ENCODE measurements around the gene PSMA3. TPM values are rescaled to one million over a fixed set of nuclear protein-coding genes. Genes with fewer than 3 reads are reported as not detected.

Gene PSMA3
- total RNA-seq, 2 experiments from 2014 or later = 342 to 425 TPM

GRCh38 chr14:58272588-58273372, 28.1 kb downstream of the PSMA3 start:
- ATAC-seq = no peak
- Mint-ChIP-seq H3K27ac (peak overlapping the region; percentile 13), H3K27me3 (no peaks in the 10 kb centered on the region), H3K36me3 (ENCODE audit: low read depth) (peaks cover 66% of the 10 kb centered on the region), H3K4me1 (peaks cover 50% of the 10 kb centered on the region), H3K9me3 (ENCODE audit: low read depth) (no peaks in the 10 kb centered on the region), H3K4me3 (no peak overlapping the region)
- intact Hi-C loops (cut with DNase I, micrococcal nuclease) = loop anchor here in 1 of 2 experiments (1.0 kb wide), 1 partner anchor 11 kb away; no protein-coding TSS in a partner anchor
- POLR2A ChIA-PET = interaction anchor here (0.6 kb wide), 1 partner anchor 71 kb away, joined by 3 read pairs; no protein-coding TSS in a partner anchor
- CTCF ChIA-PET = interaction anchor here (1.1 kb wide), 1 partner anchor 13 kb away, joined by 3 read pairs; no protein-coding TSS in a partner anchor
- no peak for DNase-seq

GRCh38 chr14:58274881-58275280, 30.2 kb downstream of the PSMA3 start:
- peak overlapping the region; percentile 93 for H3K27ac Mint-ChIP-seq
- DNase-seq (no peak), ATAC-seq (no peak)
- CTCF ChIA-PET = interaction anchor here (0.6 to 1.3 kb wide), 7 partner anchors 8 to 869 kb away, joined by 3 to 4 read pairs (median 3); no protein-coding TSS in a partner anchor
- POLR2A ChIA-PET = interaction anchor here (0.6 to 1.0 kb wide), 3 partner anchors 11 to 23 kb away, joined by 3 to 4 read pairs (median 3); partner anchors contain the start of gene ARID4A
- H3K36me3 Mint-ChIP-seq (ENCODE audit: low read depth) = peaks cover 64% of the 10 kb centered on the region
- no peak overlapping the region for H3K4me3 Mint-ChIP-seq
- no peaks in the 10 kb centered on the region for H3K27me3 Mint-ChIP-seq
- peaks cover 55% of the 10 kb centered on the region for H3K4me1 Mint-ChIP-seq
- no peaks in the 10 kb centered on the region for H3K9me3 Mint-ChIP-seq (ENCODE audit: low read depth)
- intact Hi-C loops (cut with DNase I, micrococcal nuclease) = no loop called here

- peaks cover 60% of the 10 kb centered on the region for H3K36me3 Mint-ChIP-seq (ENCODE audit: low read depth)
- no peak overlapping the region for H3K4me3 Mint-ChIP-seq
- CTCF ChIA-PET = interaction anchor here (0.9 to 1.3 kb wide), 5 partner anchors 8 to 47 kb away, joined by 3 to 4 read pairs (median 3); no protein-coding TSS in a partner anchor
- peaks cover 53% of the 10 kb centered on the region for H3K4me1 Mint-ChIP-seq
- H3K27me3 Mint-ChIP-seq = no peaks in the 10 kb centered on the region
- intact Hi-C loops (cut with DNase I, micrococcal nuclease) = no loop called here
- no peaks in the 10 kb centered on the region for H3K9me3 Mint-ChIP-seq (ENCODE audit: low read depth)
- no peak for DNase-seq
- ATAC-seq = peak; percentile 38
- POLR2A ChIA-PET = interaction anchor here (0.6 to 2.3 kb wide), 7 partner anchors 17 to 132 kb away, joined by 3 to 11 read pairs (median 5); partner anchors contain the start of gene ARID4A
- H3K27ac Mint-ChIP-seq = peak overlapping the region; percentile 93
These were observed 31.0 kb downstream of the PSMA3 start for GRCh38 chr14:58275527-58276190.

GRCh38 chr14:58276208-58276607, 31.6 kb downstream of the PSMA3 start:
- Mint-ChIP-seq H3K36me3 (ENCODE audit: low read depth) (peaks cover 60% of the 10 kb centered on the region), H3K27ac (peak overlapping the region; percentile 93), H3K4me3 (no peak overlapping the region), H3K9me3 (ENCODE audit: low read depth) (no peaks in the 10 kb centered on the region), H3K27me3 (no peaks in the 10 kb centered on the region), H3K4me1 (peaks cover 57% of the 10 kb centered on the region)
- ChIA-PET POLR2A (interaction anchor here (0.6 to 2.3 kb wide), 5 partner anchors 18 to 26 kb away, joined by 3 to 11 read pairs (median 5); partner anchors contain the start of gene ARID4A), CTCF (interaction anchor here (0.7 to 1.2 kb wide), 4 partner anchors 8 to 74 kb away, joined by 3 to 4 read pairs (median 3); no protein-coding TSS in a partner anchor)
- intact Hi-C loops (cut with DNase I, micrococcal nuclease) = no loop called here
- ATAC-seq = peak; percentile 63
- no peak for DNase-seq

GRCh38 chr14:58278177-58278576, 33.5 kb downstream of the PSMA3 start:
- intact Hi-C loops (cut with DNase I, micrococcal nuclease) = no loop called here
- Mint-ChIP-seq H3K27ac (peak overlapping the region; percentile 55), H3K4me3 (no peak overlapping the region), H3K4me1 (peaks cover 72% of the 10 kb centered on the region), H3K9me3 (ENCODE audit: low read depth) (no peaks in the 10 kb centered on the region), H3K36me3 (ENCODE audit: low read depth) (peaks cover 62% of the 10 kb centered on the region), H3K27me3 (no peaks in the 10 kb centered on the region)
- ATAC-seq (no peak), DNase-seq (no peak)
- POLR2A ChIA-PET = interaction anchor here (0.6 to 2.3 kb wide), 2 partner anchors 14 to 20 kb away, joined by 3 to 11 read pairs; partner anchors contain the start of gene ARID4A
- CTCF ChIA-PET = no interaction called here

- peaks cover 75% of the 10 kb centered on the region for H3K4me1 Mint-ChIP-seq
- H3K36me3 Mint-ChIP-seq (ENCODE audit: low read depth) = peaks cover 62% of the 10 kb centered on the region
- POLR2A ChIA-PET = interaction anchor here (0.6 kb wide), 1 partner anchor 12 kb away, joined by 8 read pairs; no protein-coding TSS in a partner anchor
- H3K27ac Mint-ChIP-seq = peak overlapping the region; percentile 95
- CTCF ChIA-PET = interaction anchor here (1.0 to 1.9 kb wide), 3 partner anchors 17 to 35 kb away, joined by 3 to 5 read pairs (median 3); no protein-coding TSS in a partner anchor
- H3K4me3 Mint-ChIP-seq = peak overlapping the region; percentile 50
- H3K27me3 Mint-ChIP-seq = no peaks in the 10 kb centered on the region
- ATAC-seq = peak; percentile 87
- H3K9me3 Mint-ChIP-seq (ENCODE audit: low read depth) = no peaks in the 10 kb centered on the region
- peak; percentile 56 for DNase-seq
- intact Hi-C loops (cut with DNase I, micrococcal nuclease) = loop anchor here (1.0 to 2.0 kb wide), 3 partner anchors 16 to 37 kb away; partner anchors contain the start of gene PSMA3 (in 2 of the 2)
These were observed 36.5 kb downstream of the PSMA3 start for GRCh38 chr14:58280954-58281787.

GRCh38 chr14:58281969-58282368, 37.3 kb downstream of the PSMA3 start:
- Mint-ChIP-seq H3K4me3 (peak overlapping the region; percentile 50), H3K36me3 (ENCODE audit: low read depth) (peaks cover 66% of the 10 kb centered on the region), H3K27me3 (no peaks in the 10 kb centered on the region), H3K27ac (peak overlapping the region; percentile 95), H3K9me3 (ENCODE audit: low read depth) (no peaks in the 10 kb centered on the region), H3K4me1 (peaks cover 68% of the 10 kb centered on the region)
- POLR2A ChIA-PET = interaction anchor here (0.6 kb wide), 2 partner anchors 11 to 12 kb away, joined by 4 to 8 read pairs; no protein-coding TSS in a partner anchor
- intact Hi-C loops (cut with DNase I, micrococcal nuclease) = loop anchor here (1.0 to 2.0 kb wide), 3 partner anchors 15 to 38 kb away; partner anchors contain the start of gene PSMA3 (in 2 of the 2)
- no peak for ATAC-seq
- CTCF ChIA-PET = interaction anchor here (0.5 to 1.1 kb wide), 2 partner anchors 18 to 348 kb away, joined by 3 to 4 read pairs; no protein-coding TSS in a partner anchor
- no peak for DNase-seq

GRCh38 chr14:58282925-58283593, 38.4 kb downstream of the PSMA3 start:
- Mint-ChIP-seq H3K4me3 (no peak overlapping the region), H3K27ac (peak overlapping the region; percentile 95), H3K27me3 (no peaks in the 10 kb centered on the region), H3K9me3 (ENCODE audit: low read depth) (no peaks in the 10 kb centered on the region), H3K4me1 (peaks cover 66% of the 10 kb centered on the region), H3K36me3 (ENCODE audit: low read depth) (peaks cover 68% of the 10 kb centered on the region)
- CTCF ChIA-PET = no interaction called here
- ATAC-seq (no peak), DNase-seq (no peak)
- POLR2A ChIA-PET = no interaction called here
- intact Hi-C loops (cut with DNase I, micrococcal nuclease) = loop anchor here in 1 of 2 experiments (1.0 kb wide), 1 partner anchor 10 kb away; no protein-coding TSS in a partner anchor

GRCh38 chr14:58283730-58284129, 39.1 kb downstream of the PSMA3 start:
- DNase-seq (no peak), ATAC-seq (no peak)
- Mint-ChIP-seq H3K4me1 (peaks cover 71% of the 10 kb centered on the region), H3K4me3 (no peak overlapping the region), H3K36me3 (ENCODE audit: low read depth) (peaks cover 70% of the 10 kb centered on the region), H3K27ac (peak overlapping the region; percentile 95), H3K27me3 (no peaks in the 10 kb centered on the region), H3K9me3 (ENCODE audit: low read depth) (no peaks in the 10 kb centered on the region)
- ChIA-PET POLR2A (no interaction called here), CTCF (no interaction called here)
- intact Hi-C loops (cut with DNase I, micrococcal nuclease) = loop anchor here in 1 of 2 experiments (1.0 kb wide), 1 partner anchor 10 kb away; no protein-coding TSS in a partner anchor

GRCh38 chr14:58285132-58285531, 40.5 kb downstream of the PSMA3 start:
- Mint-ChIP-seq H3K27ac (peak overlapping the region; percentile 64), H3K27me3 (no peaks in the 10 kb centered on the region), H3K4me1 (peaks cover 78% of the 10 kb centered on the region), H3K4me3 (no peak overlapping the region), H3K36me3 (ENCODE audit: low read depth) (peaks cover 76% of the 10 kb centered on the region), H3K9me3 (ENCODE audit: low read depth) (no peaks in the 10 kb centered on the region)
- DNase-seq (no peak), ATAC-seq (no peak)
- intact Hi-C loops (cut with DNase I, micrococcal nuclease) = loop anchor here in 1 of 2 experiments (1.0 kb wide), 1 partner anchor 11 kb away; no protein-coding TSS in a partner anchor
- CTCF ChIA-PET = interaction anchor here (0.9 to 2.0 kb wide), 2 partner anchors 10 to 13 kb away, joined by 3 to 6 read pairs; partner anchors contain the start of gene ARID4A
- POLR2A ChIA-PET = no interaction called here

Data from activated CD4-positive, alpha-beta T cell treated with anti-CD3 and anti-CD28 coated beads for 36 hours (primary cell).